NCI-H748 treated with DMSO at 0.1 percent for 48 hours (cell line): ENCODE data around the gene IQSEC1.

Experiments
- DNase-seq: peaks from one replicate; lab custom pipeline; 2025; lab: John Stamatoyannopoulos, UW

Gene IQSEC1

DNA sequence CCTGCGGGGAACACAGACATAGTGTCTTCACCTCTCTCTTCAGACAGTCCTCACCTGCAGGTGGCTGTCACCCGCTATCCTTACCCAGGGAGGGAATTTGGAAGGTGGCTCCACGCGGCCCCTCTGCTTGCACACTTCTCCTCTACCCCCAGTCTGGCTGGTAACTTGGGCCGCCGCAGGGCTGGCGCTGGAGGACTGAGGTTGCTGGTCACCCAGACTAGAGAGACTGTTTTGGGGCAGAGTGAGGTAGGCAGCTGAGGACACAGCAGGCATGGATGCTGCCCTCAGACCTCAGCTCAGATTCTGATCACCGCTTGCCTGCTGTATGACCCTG, 12.6 kb upstream of the IQSEC1 start:
- no peak for DNase-seq

DNA sequence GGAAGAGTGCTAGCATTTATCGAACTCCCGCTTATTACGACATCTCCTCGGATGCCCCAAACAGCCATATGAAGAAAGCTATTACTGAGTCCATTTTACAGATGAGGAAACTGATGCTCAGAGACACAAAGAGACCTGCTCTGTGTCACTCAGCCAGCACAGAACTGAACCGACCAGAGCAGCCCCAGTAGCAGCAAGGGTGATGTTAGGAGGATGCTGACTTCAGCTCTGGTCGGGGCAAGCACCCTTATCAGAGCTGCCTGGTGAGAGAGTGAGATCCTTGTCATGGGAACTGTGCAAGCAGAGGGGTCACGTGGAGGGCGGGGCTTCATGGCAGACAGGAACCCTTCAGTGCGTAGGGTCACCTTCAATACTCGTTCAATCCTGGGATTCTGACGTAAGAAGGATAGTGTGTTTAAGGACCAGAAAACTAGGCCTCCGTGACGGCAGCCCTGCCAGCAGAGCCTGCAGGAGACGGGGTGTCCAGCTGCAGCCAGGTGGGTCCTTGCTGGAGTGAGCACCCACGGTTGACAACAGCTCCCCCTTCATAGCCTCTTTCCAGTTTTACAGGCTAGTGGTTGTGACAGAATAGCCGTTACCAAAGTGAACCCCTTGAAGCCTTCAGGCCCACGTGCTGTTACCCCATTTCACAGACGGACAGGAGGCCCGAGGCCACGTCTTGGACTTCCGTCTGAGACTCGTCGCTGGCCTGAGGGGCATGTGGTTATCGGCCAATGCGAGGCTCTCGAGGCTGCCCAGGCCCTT, 12.0 kb upstream of the IQSEC1 start:
- DNase-seq, result no peak

DNA sequence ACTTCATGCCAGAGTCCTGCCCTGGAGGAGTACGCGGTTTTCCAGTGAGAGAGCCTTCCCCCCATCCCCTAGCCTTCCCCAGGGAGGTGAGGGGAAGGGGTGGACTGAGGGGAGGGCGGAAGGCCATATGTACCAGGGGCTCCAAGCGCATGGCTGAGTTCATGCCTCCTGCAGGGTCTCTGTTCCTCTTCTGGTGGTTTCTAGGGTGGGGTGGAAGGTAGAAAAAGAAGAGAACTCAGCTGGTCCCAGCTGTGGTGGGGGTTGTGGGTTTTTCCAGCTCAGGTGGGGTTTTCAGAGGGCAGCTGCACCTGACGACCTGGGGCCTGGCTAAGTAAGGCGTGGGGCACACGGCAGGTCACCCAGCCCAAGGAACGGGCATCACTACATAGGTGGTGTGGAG, 10.7 kb upstream of the IQSEC1 start:
- no peak for DNase-seq

- no peak for DNase-seq
Measured at GRCh38 chr3:13083254-13083653, 10.0 kb upstream of the IQSEC1 start.

DNA sequence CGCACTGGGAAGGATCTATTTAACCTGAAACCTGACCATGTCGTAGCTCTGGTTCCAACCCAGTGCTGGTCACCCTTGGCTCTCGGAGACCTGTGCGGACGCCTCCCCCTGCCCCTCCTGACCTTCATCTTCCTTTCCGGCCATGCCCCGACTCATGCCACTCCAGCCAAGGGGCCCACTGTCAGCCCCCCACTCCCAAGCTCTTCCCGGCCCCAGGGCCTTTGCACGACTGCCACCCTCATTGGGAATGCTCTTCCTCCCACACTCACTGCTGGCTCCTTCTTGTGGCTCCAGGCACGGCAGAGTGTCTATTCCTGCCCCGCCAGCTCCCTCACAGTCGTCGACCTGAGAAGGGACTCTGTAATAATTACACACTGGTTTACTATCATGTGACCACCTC, 9.4 kb upstream of the IQSEC1 start:
- no peak for DNase-seq

- DNase-seq, result no peak
Measured at GRCh38 chr3:13081603-13082360, 8.6 kb upstream of the IQSEC1 start.

GRCh38 chr3:13080591-13080990, 7.4 kb upstream of the IQSEC1 start:
- no peak for DNase-seq

DNA sequence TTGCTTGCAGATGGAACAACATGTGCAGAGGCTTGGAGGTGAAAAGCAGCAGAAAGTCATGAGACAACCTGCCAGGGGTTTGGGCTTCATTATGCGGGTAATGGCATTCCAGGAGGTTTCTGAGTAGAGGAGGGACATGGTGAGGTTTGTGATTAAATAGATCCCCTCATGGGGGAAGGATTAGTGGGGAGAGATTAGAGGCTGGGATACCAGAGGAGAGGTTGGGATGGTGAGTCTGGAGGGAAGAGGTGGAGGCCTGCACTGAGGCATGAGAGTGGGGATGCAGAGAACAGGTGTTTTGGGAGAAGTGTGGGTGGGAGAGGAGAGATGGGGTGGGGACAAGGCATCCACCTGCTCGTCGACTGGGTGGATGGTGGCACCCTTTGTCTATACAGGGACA, 6.8 kb upstream of the IQSEC1 start:
- no peak for DNase-seq

- no peak for DNase-seq
Measured at GRCh38 chr3:13079510-13079909, 6.3 kb upstream of the IQSEC1 start.

DNA sequence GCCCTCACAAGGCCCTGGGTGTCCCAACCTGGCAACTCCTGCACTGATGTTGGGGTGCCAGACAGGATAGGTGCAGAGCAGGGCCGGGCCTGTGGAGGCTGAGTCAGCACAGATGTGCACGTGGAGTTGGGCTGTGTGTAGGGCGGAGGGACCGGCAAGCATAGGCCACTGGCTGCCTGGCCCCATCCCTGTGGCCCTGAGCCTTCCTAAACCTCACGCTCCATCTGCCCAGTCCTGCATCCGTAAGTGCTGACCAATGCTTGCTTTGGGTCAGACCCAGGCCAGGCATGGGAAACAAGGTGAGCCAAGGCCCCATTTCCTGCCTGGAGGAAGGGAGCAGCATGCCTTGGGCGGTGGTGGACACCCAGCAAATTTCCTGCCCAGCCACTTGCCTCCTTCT, 5.8 kb upstream of the IQSEC1 start:
- no peak for DNase-seq

GRCh38 chr3:13078163-13078905, 5.1 kb upstream of the IQSEC1 start:
- DNase-seq, result no peak

GRCh38 chr3:13077431-13078162, 4.4 kb upstream of the IQSEC1 start:
- no peak for DNase-seq

DNA sequence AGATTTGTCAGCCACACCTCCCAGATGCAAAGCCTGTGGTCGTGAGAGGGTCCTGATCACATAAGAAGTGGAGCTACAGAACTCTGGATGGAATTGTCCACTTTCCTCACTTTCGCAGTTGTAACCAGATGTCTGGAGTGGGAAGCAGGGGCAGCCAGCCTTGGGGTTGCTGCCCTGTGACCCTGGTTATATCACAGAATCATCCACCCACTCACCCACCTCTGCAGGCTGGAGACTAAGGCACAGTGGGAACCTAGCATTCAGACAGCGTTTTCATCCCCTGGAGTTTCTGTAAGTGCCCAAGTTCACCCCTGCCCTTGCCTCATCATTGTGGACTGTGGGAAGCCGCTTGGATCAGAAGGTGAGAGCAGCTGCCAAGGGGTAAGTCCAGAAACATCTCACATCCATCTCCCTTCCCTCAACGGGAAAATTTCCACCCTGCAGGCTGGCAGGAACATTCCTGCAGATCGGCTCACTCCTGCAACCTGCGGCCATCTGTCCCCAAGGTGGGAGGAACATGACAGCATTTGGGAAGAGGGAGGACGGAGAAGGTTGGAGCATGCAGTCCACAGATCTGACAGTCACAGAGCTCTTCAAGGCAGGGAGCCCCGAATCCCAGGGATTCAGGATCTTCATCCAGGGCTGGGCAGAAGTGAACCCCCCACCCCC, 2.9 kb upstream of the IQSEC1 start:
- DNase-seq, result no peak

DNA sequence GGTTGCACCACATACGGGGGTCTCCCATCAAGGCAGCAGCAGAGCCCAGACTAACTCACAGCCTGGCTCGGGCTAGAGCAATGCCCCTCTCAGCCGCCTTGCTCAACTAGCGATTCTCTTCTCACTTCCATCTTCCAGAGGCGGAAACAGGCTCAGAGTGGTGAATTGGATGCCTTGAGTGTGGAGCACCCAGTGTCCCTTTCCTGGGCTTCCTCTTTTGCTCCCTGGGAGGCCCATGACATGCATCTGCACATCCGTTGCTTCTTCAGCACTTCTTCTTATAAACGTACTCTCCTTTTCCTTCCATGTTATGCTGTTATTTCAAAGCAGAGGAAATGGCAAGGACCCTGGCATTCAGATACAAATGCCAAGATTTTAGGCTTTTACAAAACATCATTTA, 2.1 kb upstream of the IQSEC1 start:
- DNase-seq, result no peak

DNA sequence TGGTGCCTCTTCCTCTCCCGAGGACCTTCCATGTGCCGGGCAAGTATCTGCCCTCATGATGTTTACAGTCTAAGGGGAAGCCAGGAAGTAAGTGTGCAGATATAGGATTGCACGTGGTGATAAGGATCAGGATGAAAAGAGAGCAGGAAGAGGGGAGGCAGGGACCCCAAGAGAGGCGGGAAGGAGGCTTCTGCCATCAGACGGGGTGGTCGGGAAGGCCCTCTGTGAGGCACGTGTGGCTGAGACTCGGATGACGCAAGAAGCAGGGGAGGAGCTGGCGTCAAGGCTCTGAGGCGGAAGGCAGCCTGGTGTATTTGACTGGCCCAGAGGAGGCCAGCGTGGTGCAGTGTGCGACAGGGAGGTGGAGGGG, 762 bp upstream of the IQSEC1 start:
- no peak for DNase-seq

- no peak for DNase-seq
Measured at GRCh38 chr3:13072600-13073325, 466 bp downstream of the IQSEC1 start.

GRCh38 chr3:13072239-13072599, 1.0 kb downstream of the IQSEC1 start:
- DNase-seq, result no peak

DNA sequence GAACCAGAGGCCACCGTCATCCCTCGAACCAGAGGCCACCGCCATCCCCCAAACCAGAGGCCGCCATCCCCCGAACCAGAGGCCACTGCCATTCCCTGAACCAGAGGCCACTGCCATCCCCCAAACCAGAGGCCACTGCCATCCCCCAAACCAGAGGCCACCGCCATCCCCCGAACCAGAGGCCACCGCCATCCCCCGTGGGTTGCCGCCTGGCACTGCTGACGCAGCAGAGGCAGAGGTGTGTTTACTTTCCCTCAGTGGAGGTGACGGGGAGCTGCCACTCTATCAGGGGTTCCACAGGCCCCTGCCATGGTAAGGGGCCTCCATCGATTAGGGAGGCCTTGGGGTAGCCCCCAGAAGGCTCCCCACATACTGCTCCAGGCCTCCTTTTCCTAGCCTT, 1.5 kb downstream of the IQSEC1 start:
- DNase-seq, result no peak

DNA sequence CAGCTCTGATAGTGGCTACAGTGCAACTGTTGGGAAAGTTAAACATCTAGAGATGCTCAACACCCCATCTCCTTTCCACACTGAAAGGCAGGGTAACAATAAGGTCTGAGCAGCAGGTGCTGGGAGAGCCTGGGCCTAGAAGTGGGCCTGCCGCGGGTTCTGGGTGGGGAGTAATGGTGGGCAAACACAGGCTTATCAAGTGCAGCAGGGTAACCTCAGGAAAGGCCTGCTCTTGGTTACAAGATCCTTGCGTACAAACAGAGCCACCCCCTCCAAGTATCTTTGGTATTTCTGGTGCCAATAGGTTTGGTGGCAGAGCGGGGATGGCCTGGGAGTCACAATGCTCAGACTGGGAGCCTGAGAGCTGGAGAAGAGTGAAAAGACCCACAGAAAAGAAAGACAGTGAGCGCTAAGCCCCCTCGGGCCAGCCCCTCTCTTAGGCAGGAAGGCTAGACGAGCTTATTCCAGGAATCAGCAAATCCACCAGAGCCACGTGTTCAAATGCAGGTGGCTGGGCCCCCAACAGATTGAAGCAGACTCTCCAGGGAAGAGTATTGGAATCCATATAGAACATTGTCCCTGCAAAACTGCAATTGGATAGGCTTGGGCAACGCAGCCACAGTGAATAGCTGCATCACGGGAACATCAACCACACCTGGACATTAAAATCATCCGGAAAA, 2.7 kb downstream of the IQSEC1 start:
- no peak for DNase-seq

GRCh38 chr3:13069495-13069894, 3.7 kb downstream of the IQSEC1 start:
- DNase-seq, result no peak
